Suppressor macrophage (primary cell): ENCODE results near the gene CYP17A1.
"Not testable (repeated sequence)": the region's sequence is repeated elsewhere in the genome, so short reads cannot be mapped to it uniquely, and the experiment has no call there.

Experiments used
- DNase-seq, 4 experiments: peaks; one replicate each; pipeline ENCODE4 v3.0.0-alpha.2; 2020 to 2022
- total RNA-seq, 17 experiments: gene quantifications; one replicate each; lab custom pipeline; 2026; ENCODE audit warnings: mixed read lengths in 6 of 17, inconsistent platforms in 3 of 17; lab: John Stamatoyannopoulos, UW

CYP17A1 gene, protein sequence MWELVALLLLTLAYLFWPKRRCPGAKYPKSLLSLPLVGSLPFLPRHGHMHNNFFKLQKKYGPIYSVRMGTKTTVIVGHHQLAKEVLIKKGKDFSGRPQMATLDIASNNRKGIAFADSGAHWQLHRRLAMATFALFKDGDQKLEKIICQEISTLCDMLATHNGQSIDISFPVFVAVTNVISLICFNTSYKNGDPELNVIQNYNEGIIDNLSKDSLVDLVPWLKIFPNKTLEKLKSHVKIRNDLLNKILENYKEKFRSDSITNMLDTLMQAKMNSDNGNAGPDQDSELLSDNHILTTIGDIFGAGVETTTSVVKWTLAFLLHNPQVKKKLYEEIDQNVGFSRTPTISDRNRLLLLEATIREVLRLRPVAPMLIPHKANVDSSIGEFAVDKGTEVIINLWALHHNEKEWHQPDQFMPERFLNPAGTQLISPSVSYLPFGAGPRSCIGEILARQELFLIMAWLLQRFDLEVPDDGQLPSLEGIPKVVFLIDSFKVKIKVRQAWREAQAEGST
- total RNA-seq = 0 to 0.77 (median 0) reads per million in 17 experiments

DNA sequence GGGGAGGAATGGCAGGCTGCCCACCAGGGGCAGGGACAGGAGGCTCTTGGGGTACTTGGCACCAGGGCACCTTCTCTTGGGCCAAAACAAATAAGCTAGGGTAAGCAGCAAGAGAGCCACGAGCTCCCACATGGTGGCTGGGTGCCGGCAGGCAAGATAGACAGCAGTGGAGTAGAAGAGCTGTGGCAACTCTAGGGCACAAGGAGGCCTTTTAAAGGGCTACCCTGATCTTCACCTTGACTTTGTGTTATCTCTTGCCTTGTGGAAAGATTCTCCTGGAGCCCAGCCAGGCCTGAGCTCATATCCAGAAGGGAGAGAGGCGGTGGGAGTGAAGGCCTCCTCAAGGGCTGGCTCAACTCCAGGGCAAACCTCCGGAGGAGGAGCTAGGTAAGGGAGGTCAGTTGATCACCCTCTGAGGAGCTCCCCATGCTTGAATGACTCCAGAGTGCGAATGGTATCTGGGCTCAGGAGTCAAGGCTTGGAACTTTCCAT is at the start of gene CYP17A1:
TSS of gene CYP17A1 (minus strand) at position 184 of the 492 bp plus-strand sequence. CDS start at position 132, 52 bp downstream.
- DNase-seq = no peak

DNA sequence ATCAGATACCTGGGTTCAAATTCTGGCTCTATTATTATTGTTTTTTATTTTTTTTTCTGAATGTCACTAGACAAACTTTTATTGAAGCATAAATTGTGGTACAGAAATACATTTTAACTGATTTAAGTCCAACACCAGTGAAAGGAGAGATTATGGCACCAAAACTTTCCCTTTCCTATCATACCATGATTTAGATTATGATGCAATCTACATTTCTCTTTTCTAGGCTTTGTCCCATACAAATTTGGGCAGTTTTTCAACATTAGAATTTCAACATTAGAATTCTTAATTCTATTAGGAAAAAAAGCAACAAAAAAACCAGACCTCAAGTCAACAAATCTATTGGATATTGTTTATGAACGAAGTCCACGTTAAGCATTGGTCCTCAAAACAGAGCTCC is 43.0 kb upstream of the CYP17A1 start:
- DNase-seq = no peak

DNA sequence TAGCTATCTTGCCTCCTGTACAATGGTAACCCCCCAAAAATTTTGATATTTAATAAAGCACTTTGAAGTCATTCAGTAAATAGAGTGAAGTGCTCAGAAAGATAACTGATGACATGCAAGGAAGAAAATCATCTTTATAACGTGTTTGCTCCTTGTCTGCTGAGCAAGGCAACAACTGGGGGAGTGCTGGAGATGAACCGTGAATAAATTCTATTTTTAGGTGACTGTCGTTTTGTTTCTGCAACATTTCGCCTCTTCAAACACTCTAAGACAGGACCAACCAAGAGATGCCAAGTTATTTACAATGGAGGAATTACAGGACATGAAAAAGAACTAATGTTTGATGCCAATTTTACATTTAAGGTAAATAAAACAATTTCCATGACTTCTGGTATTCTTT is 41.4 kb upstream of the CYP17A1 start:
- no peak for DNase-seq

DNA sequence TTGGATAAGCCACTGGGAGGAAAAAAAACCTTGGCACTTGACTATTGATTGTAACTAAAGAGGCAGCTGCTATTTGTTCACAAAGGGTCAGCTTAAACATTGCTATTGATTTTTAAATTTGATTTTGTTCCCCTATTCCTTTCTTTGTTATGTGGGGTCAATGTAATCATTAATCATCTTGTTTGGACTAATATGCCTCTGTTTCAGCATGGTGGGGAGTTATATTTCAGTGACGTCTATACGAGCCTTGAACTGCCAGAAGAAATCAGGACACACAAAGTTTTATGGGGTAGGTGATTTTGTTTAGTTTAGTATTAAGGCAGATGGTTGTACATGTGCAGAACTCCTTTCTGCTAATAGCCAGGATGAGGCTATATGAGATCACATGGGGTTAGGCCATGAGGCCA is 39.5 kb upstream of the CYP17A1 start:
- DNase-seq = no peak

DNA sequence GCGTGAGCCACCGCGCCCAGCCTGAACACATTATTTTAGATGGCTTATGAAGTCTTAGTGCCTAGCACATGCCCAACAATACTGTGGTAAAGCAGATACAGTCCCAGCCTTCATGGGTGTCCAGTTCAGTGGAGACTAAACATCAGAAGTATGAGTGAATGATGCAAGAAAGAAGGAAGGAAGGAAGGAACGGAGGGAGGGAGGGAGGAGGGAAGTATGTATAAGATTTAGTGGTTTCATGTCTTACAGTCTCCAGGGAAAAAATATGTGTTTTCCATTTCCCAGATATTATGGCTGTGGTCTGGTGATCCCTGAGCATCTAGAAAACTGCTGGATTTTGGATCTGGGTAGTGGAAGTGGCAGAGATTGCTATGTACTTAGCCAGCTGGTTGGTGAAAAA is 35.0 kb upstream of the CYP17A1 start:
- DNase-seq = no peak

DNA sequence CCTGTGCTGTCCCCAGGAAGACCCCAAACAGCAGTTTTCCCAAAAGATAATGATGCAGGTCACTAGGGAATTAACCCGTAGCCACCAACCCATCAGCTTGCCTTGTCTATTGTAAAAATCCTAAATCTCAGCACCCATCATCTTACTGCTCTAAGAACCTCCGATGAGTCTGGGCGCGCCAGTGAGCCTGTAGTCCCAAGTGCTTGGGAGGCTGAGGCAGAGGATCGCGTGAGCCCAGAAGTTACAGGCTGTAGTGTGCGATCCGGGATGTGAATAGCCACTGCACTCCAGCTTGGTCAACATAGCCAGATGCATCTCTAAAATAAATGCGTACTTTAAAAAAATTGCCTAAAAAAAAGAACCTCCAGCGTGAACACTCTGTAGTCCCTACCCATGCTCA is 33.0 kb upstream of the CYP17A1 start:
- DNase-seq = no peak

DNA sequence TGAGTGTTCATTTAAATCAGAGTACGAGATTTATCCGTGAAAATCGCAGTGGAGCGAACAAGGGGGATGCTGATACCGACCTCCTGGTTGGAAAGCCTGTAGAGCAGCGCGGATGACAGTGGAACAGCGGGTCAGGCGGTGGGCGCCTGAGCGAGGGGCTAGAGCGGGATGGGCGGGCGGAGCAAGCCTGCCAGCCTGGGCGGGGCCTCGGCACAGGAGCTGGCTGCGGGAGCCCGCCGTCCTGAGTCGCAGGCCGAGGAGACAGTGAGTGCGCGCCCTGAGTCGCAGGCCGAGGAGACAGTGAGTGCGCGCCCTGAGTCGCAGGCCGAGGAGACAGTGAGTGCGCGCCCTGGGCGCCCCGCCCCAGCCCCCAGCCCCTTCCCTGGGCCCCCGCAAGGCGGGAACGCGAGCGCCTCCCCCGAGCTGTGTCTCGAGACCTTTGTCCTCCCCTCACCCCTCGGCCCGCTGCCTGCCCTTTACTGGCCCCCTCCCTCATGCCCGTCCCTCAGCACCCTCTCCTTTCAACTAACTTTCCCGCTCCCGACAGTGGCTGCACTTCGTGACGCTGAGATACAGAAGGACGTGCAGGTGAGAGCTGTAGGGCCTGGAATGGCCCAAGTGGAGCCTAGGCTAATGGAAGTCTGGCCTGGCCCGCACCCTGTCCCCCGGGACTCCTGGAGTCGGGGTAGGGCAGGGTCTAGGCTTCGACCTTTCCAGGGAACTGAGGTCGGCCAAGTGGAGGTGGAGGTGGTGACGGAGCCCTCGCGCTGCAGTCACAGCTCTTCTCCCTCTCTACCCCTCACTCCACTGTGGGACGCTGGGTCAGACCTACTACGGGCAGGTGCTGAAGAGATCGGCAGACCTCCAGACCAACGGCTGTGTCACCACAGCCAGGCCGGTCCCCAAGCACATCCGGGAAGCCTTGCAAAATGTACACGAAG is 32.3 kb upstream of the CYP17A1 start, which contains the start of gene AS3MT:
TSS of gene AS3MT (plus strand) at position 213 of the 941 bp plus-strand sequence. CDS start at position 336, 123 bp downstream.
- peak in 1 of 4 experiments; percentile 15 for DNase-seq

DNA sequence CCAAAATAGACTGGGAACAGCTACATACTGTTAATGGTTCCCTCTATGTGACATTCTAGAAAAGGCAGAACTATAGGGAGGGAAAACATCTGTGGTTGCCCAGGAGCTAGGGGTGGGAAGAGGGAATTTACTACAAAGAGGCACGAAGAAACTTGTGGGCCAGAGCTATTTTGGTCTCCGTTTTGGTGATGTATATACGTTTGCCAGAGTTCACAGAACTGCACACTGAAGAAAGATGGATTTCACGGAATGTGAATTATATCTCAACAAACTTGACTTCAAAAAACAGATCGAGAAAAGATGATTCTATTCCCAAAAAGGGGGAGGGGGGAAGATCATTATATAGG is 31.7 kb upstream of the CYP17A1 start:
- DNase-seq = no peak

DNA sequence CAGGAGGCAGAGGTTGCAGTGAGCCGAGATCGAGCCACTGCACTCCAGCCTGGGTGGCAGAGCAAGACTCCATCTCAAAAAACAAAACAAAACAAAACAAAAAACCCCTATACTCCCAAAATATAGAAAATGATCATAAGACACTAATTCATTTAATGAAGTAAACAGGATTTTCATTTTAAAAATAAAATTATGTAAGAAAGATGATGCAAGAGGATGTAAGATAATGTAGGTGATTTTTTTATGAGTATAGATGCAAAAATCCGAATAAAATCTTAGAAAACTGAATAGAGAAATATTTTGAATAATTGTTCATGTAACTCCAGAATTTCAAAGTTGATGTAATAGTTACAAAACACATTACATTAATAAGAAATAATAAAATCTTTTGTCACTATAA is 28.4 kb upstream of the CYP17A1 start:
- no peak for DNase-seq

DNA sequence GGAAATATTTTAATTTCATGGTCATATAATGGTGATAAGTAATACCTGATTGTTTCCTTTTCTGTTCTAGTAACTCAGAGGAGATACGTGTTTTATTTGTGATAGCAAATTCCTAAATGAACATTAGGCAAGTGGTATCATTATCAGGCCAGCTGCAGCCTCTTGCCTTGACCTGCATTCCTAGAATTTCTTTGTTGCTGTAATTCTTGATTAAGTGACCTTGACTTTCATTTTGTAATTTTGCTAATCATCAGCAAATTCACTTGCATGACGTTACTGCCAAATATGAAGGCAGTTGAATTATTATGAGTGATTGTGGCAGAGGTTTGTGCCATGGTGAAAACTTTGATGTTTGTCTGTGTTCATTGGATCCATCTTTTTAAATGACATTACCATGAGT is 26.4 kb upstream of the CYP17A1 start:
- no peak for DNase-seq

DNA sequence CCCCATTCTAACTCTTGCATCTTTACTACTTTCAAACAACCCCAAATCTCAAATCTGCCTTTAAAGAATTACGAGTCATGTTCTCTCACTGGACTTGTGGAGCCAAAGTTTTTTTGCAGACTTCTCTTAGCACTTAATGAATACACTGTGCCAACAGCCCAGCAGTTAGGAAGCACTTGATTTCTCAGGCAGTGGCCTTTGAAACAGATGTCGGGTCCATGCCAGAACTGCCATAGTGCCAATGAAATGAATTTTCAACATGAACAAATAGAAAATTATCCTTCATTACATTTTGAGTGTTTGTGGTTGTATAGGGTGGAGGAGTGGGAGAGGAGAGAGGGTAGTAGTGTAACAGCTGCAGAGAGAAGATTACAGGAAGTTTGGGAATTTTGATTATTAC is 22.7 kb upstream of the CYP17A1 start:
- no peak for DNase-seq

DNA sequence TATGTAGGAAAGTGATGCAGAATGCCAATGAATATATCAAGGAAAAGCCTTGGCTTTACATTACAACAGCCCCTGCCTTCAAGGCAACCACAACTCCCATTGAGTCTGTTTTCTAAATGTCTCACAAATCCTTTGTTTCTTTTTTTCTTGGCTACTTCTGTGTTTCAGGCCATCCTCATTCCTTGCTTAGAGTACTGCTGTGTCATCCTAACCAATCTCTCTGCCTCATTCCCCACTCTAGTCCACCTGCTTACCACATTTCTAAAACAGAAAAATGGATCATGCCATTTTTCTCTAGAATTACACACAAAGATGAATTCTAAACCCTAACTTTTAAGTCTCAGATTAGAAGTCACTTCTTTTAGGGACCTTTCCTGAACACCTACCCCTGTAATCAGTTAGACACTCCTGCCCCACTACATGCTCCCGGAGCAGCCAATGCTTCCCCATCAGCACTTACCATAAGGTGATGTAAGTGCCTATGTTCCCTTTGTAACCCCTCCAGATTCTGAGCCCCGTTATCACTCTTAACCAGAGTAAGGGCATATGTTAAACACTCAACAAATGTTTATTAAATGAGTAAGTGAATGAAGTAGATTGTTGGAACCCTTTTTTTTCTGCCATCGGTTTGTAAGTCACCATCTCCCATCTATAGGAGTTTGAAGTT is 19.7 kb upstream of the CYP17A1 start:
- no peak for DNase-seq

DNA sequence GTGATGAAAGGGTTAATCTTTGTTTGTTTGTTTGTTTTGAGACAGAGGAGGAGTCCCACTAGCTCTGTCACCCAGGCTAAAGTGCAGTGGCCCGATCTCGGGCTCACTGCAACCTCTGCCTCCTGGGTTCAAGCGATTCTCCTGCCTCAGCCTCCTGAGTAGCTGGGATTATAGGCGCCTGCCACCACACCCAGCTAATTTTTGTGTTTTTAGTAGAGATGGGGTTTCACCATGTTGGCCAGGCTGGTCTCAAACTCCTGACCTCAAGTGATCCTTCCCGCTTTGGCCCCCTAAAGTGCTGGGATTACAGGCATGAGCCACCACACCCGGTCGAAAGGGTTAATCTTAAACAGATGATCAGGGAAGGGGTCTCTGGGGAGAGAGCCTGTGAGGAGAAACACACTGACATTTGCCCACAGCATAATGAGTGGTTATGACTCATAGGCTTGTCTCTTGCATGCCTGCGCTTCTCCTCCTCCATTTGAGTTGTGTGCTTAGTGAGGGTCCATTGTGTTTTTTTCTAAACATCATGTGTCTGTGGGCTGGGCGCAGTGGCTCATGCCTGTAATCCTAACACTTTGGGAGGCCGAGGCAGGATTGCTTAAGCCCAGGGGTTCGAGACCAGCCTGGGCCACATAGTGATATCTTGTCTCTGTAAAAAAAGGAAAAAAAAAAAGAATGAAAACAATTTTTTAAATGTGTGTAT is 18.7 kb upstream of the CYP17A1 start:
- peak in 3 of 4 experiments; percentile 12 to 42 (median 27) for DNase-seq

DNA sequence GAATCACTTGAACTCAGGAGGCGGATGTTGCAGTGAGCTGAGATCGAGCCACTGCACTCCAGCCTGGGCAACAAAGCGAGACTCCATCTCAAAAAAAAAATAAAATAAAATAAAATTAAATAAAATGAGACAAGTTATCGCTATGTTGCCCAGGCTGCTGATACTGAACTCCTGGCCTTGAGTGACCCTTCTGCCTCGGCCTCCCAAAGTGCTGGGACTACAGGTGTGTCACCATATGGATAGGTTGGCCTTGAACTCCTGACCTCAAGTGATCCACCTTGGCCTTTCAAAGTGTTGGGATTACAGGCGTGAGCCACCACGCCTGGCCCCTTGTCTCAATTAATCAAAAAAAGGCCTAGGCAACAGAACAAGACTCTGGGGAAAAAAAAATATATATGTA is 16.0 kb upstream of the CYP17A1 start:
- not testable (repeated sequence) for DNase-seq

DNA sequence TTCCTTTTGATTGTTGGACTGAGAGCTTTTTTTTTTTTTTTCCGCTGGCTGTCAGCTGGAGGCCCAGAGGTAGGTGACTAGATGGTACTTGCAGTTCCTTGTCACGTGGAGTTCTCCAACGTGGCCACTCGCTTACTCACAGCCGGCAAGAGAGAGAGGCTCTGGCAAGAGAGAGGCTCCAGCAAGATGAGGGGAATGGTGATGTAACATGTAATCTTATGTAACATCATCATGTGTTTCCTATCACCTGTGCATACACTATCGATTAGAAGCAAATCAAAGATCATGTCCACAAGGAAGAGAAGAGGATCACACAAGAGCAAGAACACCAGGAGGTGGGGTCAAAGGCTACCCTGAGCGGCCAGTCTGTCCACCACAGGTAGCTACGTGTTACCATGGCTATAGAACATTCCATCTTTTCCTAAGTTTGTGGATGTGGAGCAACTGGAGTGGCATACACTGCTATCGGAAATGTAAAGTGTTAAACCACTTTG is 12.9 kb upstream of the CYP17A1 start:
- DNase-seq = no peak

DNA sequence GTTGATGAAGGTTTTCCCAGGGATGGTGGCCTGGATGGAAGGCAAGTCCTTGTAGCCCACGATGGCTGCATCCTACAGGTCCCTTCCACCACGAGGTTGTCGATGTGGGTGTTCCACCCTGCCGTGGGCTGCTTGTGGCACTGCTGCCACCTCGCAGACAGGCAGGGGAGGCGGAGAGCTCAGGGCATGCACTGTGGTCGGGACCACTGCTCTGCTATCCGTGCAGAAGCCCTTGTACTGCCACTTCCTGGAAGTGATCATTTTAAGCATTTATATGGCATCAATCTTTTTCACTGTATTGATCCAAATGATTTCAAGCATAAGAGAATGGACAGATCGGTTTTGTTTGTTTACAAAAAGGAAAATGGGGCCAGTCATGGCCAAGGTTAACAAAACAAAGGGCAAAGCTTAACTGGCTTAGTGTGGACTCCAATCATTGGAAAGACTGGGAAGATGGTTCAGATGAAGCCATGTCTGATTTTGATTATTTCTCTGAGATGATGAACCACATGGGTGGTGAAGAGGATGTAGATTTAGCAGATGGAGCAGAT is 8.2 kb upstream of the CYP17A1 start:
- no peak for DNase-seq

DNA sequence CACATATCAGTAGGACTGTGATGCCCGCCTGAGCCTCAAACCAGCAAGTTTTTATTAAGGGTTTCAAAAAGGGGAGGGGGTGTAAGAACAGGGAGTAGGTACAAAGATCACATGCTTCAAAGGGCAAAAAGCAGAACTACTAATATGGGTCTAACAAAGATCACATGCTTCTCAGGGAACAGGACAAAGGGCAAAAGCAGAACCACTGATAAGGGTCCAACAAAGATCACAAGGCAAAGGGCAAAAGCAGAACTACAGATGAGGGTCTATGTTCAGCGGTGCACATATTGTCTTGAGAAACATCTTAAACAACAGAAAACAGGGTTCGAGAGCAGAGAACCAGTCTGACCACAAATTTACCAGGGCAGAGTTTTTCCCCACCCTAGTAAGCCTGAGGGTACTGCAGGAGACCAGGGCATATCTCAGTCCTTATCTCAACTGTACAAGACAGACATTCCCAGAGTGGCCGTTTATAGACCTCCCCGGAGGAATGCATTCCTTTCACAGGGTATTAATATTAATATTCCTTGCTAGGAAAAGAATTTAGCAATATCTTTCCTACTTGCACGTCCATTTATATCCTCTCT is 7.1 kb upstream of the CYP17A1 start:
- DNase-seq = not testable (repeated sequence)

DNA sequence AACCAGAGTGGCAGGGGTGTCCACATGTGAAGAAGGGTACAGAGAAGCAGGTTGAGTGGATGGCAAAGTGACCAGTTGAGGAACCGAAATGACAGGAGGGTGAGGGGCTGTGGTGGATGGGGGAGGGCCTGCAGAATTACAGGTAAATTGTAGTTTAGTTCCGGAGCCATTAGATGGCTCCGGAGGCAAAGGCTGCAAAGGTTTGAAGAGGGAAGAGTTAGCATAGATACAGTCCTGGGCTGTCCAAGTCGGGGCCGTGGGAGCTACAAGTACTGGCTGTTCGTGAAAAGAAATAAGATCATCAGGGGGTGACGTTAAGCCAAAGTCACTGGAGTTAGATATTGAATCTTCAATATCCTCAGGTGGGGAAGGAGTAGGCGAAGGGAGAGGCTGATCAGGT is 5.9 kb upstream of the CYP17A1 start:
- DNase-seq = not testable (repeated sequence)

DNA sequence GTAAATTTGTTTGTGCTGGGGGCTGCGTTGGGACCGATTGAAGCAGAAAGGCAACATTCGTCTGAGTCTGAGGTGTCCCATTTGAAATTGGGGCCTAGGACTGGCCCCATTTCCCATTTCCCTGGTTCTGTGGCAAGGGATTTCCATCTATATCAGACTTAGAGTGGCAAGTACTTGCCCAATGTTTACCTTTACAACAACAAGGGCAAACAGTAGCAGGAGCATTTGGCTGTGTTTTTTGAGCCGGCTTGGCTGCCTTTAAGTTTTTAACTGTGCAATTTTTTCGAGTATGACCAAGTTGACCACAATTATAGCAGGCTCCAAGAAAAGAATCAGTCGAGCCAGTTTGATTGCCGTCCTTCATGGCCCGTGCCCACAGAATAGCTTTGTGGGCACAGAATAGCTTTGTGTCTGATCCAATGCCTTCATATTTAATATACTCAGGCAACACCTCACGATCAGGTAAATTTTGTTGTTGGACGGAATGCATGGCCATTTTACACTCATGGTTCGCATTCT is 4.7 kb upstream of the CYP17A1 start:
- no peak for DNase-seq

DNA sequence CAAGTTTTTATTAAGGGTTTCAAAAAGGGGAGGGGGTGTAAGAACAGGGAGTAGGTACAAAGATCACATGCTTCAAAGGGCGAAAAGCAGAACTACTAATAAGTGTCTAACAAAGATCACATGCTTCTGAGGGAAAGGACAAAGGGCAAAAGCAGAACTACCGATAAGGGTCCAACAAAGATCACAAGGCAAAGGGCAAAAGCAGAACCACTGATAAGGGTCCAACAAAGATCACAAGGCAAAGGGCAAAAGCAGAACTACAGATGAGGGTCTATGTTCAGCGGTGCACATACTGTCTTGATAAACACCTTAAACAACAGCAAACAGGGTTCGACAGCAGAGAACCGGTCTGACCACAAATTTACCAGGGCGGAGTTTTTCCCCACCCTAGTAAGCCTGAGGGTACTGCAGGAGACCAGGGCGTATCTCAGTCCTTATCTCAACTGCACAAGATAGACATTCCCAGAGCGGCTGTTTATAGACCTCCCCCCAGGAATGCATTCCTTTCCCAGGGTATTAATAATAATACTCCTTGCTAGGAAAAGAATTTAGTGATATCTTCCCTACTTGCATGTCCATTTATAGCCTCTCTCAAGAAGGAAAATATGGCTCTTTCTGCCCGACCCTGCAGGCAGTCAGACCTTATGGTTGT is 1.2 kb upstream of the CYP17A1 start:
- DNase-seq = peak in 1 of 4 experiments; percentile 38
